Activated CD4-positive, alpha-beta memory T cell treated with anti-CD3 and anti-CD28 coated beads for 36 hours (primary cell): Measurements from ENCODE around the gene KIF17. TPM values are rescaled to one million over a fixed set of nuclear protein-coding genes. Genes with fewer than 3 reads are reported as not detected.

ENCODE experiments used
- CTCF ChIA-PET: fragments of 350-600 bp; sonication (Branson Sonifier 250); formaldehyde crosslinking; loops from one replicate; lab custom pipeline; 2021; ENCODE audit warnings: antibody characterized with exemption, inconsistent platforms; lab: Charles Lee
- POLR2A ChIA-PET: fragments of 350-600 bp; sonication (Branson Sonifier 250); formaldehyde crosslinking; loops from one replicate; lab custom pipeline; 2021; ENCODE audit warnings: antibody characterized with exemption; lab: Charles Lee
- DNase-seq: peaks from one replicate; pipeline ENCODE4 v3.0.0-alpha.2; 2020
- H3K27ac Mint-ChIP-seq: one replicate; pipeline ENCODE4 v1.8.0; 2021; ENCODE audit warnings: mixed read lengths
- H3K27me3 Mint-ChIP-seq: one replicate; pipeline ENCODE4 v1.8.0; 2021; ENCODE audit warnings: mixed read lengths
- H3K36me3 Mint-ChIP-seq: one replicate; pipeline ENCODE4 v1.8.0; 2021; ENCODE audit warnings: mixed read lengths
- H3K4me1 Mint-ChIP-seq: one replicate; pipeline ENCODE4 v1.8.0; 2021; ENCODE audit warnings: low read depth, mixed read lengths
- H3K4me3 Mint-ChIP-seq: one replicate; pipeline ENCODE4 v1.8.0; 2021; ENCODE audit warnings: mild to moderate bottlenecking, mixed read lengths
- H3K9me3 Mint-ChIP-seq: one replicate; pipeline ENCODE4 v1.8.0; 2021; ENCODE audit warnings: mixed read lengths
- intact Hi-C: fragments of 100-400 bp; cut with micrococcal nuclease; formaldehyde crosslinking; loops from one replicate; pipeline ENCODE4 v1.15.1; 2023
- total RNA-seq, 2 experiments: library from RNA; stranded (reverse); gene quantifications; one replicate each; pipeline ENCODE4 v1.2.3, GENCODE V29; 2021

Gene KIF17
- total RNA-seq, 2 experiments from 2014 or later = not detected

DNA sequence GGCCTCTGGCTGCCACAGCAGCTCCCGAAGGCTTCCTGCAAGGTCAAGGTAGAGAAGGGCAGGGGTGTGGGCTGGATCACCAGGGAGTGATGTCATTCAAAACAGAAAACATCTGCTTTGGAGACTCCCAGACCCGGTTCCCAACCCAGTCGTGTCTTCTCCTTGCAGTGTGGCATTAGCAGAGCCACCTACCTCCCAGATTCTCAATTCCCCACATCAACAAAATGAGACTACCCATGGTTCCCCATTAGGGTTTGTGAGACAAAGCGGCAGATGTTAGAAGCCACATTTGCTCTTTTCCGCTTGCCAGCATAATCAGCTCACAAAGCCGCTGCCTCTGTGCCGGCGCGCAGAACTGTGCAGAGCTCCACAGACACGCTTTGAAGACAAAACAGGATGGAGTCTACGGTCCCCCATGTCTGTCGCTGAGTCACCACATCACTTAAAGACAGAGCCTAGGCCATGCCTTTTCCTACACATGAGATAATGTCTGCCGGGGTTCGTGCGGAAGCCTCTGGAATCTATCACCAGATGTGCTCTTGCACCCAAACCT is 12.5 kb downstream of the KIF17 start:
- no peaks in the 10 kb centered on the region for H3K9me3 Mint-ChIP-seq
- intact Hi-C loops = no loop called here
- ChIA-PET CTCF (no interaction called here), POLR2A (no interaction called here)
- no peak overlapping the region for H3K27ac Mint-ChIP-seq
- H3K36me3 Mint-ChIP-seq = no peaks in the 10 kb centered on the region
- no peaks in the 10 kb centered on the region for H3K4me1 Mint-ChIP-seq
- DNase-seq = no peak
- H3K27me3 Mint-ChIP-seq = no peaks in the 10 kb centered on the region
- no peak overlapping the region for H3K4me3 Mint-ChIP-seq

DNA sequence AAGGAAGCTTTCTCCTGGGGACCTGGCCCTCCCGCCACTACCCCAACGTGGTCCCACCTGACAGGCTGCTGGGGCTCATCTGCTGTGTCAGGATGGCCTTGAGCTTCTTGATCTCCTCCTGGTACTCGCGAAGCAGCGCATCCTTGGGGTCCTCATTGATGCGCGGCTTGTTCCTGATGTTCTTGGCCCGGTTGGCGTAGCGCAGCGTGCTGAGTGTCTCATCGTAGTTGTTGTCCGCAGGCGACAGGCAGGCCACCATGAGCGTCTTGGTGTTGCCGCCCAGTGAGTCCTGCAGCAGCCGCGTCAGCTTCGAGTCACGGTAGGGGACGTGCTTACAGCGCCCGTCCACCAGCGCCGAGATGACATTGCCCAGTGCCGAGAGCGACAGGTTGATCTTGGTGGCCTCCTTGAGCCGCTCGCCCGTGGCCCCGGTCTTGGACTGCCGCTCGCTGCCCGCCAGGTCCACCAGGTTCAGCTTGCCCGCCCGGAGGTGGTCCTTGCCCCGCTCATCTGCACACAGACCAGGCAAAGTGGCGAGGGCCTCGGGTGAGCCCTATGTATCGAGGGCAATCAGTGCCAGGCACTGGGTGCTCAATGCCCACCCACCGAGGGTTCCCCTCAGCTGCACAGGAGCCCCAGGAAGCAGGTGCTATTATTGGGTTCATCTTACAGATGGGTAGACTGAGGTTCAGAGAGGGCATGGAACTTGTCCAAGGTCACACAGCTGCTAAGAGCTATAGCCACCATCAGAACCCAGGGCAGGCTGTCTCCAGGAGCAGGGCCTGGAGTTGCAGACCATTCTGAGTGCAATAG is 13.2 kb downstream of the KIF17 start:
- DNase-seq = no peak
- CTCF ChIA-PET = no interaction called here
- Mint-ChIP-seq H3K36me3 (no peaks in the 10 kb centered on the region), H3K4me3 (no peak overlapping the region), H3K4me1 (no peaks in the 10 kb centered on the region), H3K27ac (no peak overlapping the region), H3K9me3 (no peaks in the 10 kb centered on the region), H3K27me3 (no peaks in the 10 kb centered on the region)
- intact Hi-C loops = no loop called here
- POLR2A ChIA-PET = no interaction called here

DNA sequence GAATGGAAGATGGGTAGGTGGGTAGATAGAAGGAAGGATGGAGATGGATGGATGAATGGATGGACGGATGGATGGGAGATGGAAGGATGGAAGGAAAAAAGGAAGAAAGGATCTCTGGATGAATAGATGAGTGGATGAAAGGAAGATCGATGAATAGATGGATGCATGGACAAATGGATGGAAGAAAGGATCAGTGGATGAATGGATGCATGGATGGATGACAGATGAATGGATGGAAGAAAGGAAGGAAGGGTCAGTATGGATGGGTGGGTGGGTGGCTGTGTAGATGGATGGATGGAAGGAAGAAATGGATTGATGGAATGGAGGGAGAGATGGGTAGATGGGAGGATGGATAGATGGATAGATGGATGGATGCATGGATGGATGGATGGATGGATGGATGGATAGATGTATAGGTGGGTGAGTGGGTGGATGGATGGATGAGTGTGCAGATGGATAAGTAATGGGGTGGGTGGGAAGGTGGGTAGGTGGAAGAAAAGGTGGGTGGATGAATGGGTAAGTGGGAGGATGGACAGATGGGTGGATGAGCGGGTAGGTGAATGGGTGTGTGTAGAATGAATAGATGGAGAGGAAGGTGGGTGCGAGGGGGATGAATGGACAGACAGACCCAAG is 14.6 kb downstream of the KIF17 start:
- H3K27me3 Mint-ChIP-seq = no peaks in the 10 kb centered on the region
- no peak for DNase-seq
- ChIA-PET CTCF (no interaction called here), POLR2A (no interaction called here)
- H3K4me3 Mint-ChIP-seq = no peak overlapping the region
- H3K9me3 Mint-ChIP-seq = no peaks in the 10 kb centered on the region
- intact Hi-C loops = no loop called here
- no peak overlapping the region for H3K27ac Mint-ChIP-seq
- H3K36me3 Mint-ChIP-seq = no peaks in the 10 kb centered on the region
- no peaks in the 10 kb centered on the region for H3K4me1 Mint-ChIP-seq

DNA sequence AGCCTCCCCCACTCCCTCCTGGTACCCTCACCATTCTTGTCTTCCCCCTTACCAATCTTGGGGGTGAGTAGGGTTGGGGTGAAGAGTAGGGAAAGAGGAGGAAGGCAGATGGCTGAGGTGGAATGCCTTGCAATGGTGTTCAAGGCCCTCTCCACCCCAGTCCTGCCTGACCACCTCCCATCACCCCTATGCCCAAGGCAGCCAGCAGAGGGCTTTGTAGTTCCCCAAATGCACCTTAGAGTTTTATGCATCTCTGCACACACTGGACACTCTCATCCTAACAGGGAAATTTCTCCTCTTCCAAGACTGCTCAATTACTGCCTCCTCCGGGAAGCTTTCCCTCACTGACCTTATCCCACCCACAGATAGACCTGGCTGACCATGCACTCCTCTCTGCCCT is 15.4 kb downstream of the KIF17 start:
- no peaks in the 10 kb centered on the region for H3K4me1 Mint-ChIP-seq
- H3K27ac Mint-ChIP-seq = no peak overlapping the region
- H3K27me3 Mint-ChIP-seq = no peaks in the 10 kb centered on the region
- POLR2A ChIA-PET = no interaction called here
- DNase-seq = no peak
- H3K9me3 Mint-ChIP-seq = no peaks in the 10 kb centered on the region
- H3K36me3 Mint-ChIP-seq = no peaks in the 10 kb centered on the region
- H3K4me3 Mint-ChIP-seq = no peak overlapping the region
- intact Hi-C loops = no loop called here
- CTCF ChIA-PET = no interaction called here

DNA sequence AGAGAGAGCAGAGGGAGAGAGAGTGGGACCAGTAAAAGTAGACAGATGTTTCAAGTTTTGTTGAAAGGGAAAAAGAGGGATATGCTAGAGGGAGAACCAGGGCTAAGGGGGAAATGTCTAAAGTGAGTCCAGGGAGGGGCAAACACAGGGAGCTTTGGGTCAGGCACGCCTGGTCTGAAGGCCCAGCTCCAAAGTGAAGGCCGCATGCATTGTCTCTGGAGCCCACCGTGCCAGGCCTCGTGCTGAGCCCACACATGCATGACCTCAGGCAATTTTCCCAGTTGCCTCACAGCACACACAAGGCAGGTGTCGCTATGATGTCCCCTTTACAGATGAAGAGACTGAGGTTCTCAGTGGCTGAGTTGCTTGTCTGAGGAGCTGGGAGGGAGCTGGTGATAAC is 16.0 kb downstream of the KIF17 start:
- intact Hi-C loops = no loop called here
- H3K4me1 Mint-ChIP-seq = peaks cover 2% of the 10 kb centered on the region
- CTCF ChIA-PET = no interaction called here
- H3K27ac Mint-ChIP-seq = no peak overlapping the region
- no peaks in the 10 kb centered on the region for H3K36me3 Mint-ChIP-seq
- no peaks in the 10 kb centered on the region for H3K9me3 Mint-ChIP-seq
- no peaks in the 10 kb centered on the region for H3K27me3 Mint-ChIP-seq
- no peak overlapping the region for H3K4me3 Mint-ChIP-seq
- POLR2A ChIA-PET = no interaction called here
- no peak for DNase-seq

DNA sequence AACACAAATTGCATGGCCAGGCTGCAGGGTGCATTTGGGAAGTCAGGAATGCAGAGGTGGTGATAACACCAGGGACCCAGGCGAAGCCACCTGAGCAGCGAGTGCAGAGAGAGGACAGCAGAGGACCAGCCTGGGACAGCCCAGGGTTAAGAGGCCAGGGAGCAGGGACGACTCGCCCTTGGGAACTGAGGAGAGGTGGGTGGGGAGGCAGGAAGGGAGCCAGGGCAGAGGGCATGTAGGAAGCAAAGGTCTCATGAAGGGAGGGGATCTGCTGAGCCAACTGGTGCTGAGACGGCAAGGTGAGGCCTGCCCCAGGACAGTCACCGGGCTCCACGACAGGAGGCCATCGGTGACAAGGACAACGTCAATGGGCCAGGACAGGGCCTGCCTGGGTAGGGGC is 16.4 kb downstream of the KIF17 start:
- no peaks in the 10 kb centered on the region for H3K36me3 Mint-ChIP-seq
- no peak overlapping the region for H3K27ac Mint-ChIP-seq
- no peak for DNase-seq
- no peaks in the 10 kb centered on the region for H3K9me3 Mint-ChIP-seq
- H3K4me3 Mint-ChIP-seq = no peak overlapping the region
- no peaks in the 10 kb centered on the region for H3K27me3 Mint-ChIP-seq
- ChIA-PET POLR2A (no interaction called here), CTCF (no interaction called here)
- intact Hi-C loops = no loop called here
- peaks cover 2% of the 10 kb centered on the region for H3K4me1 Mint-ChIP-seq

DNA sequence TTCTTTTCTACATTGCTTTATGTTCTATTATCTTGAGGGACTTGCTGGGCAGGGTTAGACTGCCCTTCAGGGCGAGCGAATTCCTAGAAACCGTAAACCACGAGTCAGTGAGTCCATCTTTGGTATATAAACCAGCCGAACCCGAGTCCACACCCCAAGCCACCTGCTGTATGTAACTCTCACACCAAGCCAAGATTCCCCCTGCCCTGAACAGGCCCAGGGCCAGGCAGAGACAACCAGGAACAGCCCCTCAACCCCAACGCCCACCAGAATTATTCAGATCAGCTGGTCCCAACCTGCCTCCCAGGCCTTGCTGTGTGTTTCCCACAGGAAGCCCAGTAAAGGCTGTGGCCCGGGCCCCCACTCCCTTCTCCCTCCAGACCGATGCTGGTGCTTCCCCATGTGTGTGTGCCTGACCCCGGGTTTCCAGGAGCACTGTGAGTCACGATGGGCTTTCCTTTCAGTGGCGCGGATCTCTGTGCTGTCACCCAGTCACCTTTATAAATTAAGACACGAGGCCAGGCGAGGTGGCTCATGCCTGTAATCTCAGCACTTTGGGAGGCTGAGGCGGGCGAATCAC is 17.1 kb downstream of the KIF17 start:
- intact Hi-C loops = no loop called here
- Mint-ChIP-seq H3K4me1 (peaks cover 6% of the 10 kb centered on the region), H3K4me3 (no peak overlapping the region), H3K9me3 (no peaks in the 10 kb centered on the region), H3K27me3 (peaks cover 2% of the 10 kb centered on the region), H3K36me3 (no peaks in the 10 kb centered on the region), H3K27ac (no peak overlapping the region)
- no peak for DNase-seq
- POLR2A ChIA-PET = no interaction called here
- CTCF ChIA-PET = interaction anchor here (1.3 kb wide), 1 partner anchor 495 kb away, joined by 5 read pairs; no protein-coding TSS in a partner anchor

DNA sequence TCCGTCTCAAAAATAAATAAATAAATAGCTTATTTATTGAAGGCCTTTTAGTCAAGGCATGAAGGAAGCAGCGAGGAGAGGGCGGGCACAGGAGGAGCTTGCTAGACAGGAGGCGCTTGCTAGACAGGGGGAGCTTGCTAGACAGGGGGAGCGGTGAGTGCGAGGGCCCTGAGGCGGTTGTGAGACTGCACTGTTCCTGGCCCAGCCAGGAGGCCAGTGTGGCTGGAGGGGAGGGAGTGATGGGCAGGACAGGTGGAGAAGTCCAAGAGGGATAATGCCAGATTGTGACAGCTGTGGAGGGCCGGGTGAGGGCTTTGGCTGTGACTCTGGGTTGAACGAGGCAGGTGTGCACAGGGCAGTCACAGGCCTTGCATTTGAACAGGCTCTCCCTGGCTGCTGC is 18.2 kb downstream of the KIF17 start:
- no peak overlapping the region for H3K4me3 Mint-ChIP-seq
- peaks cover 6% of the 10 kb centered on the region for H3K4me1 Mint-ChIP-seq
- peaks cover 6% of the 10 kb centered on the region for H3K27me3 Mint-ChIP-seq
- intact Hi-C loops = no loop called here
- POLR2A ChIA-PET = no interaction called here
- CTCF ChIA-PET = interaction anchor here (0.5 to 5.2 kb wide), 4 partner anchors 35 to 495 kb away, joined by 3 to 129 read pairs (median 4); no protein-coding TSS in a partner anchor
- H3K27ac Mint-ChIP-seq = no peak overlapping the region
- H3K36me3 Mint-ChIP-seq = no peaks in the 10 kb centered on the region
- no peak for DNase-seq
- H3K9me3 Mint-ChIP-seq = no peaks in the 10 kb centered on the region

DNA sequence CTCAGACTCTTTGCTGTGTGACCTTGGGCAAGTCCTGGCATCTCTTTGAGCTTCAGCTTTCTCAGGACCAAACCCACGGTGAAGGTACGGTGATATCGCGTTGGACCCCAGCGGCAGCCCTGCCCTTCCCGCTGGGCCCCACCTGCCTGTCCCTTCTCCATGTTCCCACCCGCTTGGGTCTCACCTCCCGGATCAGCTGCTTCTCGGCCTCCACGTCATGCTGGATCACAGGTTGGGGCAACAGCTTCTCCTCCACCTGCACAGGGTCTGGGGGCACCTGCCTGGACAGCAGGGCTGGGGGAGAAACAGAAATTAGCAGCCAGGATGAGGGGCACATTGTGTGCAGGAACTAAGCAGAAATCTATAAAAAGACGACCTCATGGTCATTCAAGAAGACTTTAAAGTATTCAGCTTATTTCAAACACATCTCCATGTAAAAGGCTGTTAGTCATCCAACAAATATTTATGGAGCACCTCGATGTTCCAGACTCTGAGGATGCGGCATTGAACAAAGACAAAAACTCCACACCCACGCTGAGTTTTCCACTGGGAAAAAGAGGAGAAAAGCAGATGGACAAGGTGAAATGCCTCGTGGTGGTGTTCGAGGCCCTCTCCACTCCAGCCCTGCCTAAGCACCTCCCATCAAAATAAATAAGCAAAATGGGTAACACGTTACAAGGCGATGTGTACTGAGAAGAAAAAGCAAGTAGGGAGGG is 19.5 kb downstream of the KIF17 start:
- Mint-ChIP-seq H3K27me3 (peaks cover 6% of the 10 kb centered on the region), H3K4me3 (no peak overlapping the region), H3K27ac (no peak overlapping the region), H3K4me1 (peaks cover 6% of the 10 kb centered on the region), H3K36me3 (no peaks in the 10 kb centered on the region), H3K9me3 (no peaks in the 10 kb centered on the region)
- intact Hi-C loops = no loop called here
- ChIA-PET CTCF (interaction anchor here (0.6 to 5.2 kb wide), 5 partner anchors 31 to 1184 kb away, joined by 3 to 129 read pairs (median 3); partner anchors contain the start of gene SH2D5), POLR2A (no interaction called here)
- DNase-seq = no peak

DNA sequence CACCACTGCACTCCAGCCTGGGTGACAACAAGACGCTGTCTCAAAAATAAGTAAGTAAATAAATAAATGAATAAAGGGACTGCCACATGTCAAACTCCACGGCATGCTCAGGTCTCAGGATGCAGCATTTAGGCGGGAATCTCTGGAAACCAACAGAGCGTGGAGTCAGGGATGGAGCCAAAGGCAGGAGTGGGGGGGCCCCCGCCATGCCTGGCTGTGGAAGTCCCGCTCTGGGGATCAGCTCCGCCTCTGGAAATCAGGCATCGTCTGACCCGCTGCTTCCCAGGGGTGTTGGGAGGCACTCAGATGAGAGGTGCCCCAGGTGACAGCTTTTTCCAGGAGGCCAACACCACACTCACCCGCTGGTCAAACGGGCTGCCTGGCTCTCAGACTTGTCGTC is 20.2 kb downstream of the KIF17 start:
- Mint-ChIP-seq H3K4me1 (peaks cover 6% of the 10 kb centered on the region), H3K27ac (no peak overlapping the region), H3K9me3 (no peaks in the 10 kb centered on the region), H3K36me3 (no peaks in the 10 kb centered on the region), H3K4me3 (no peak overlapping the region), H3K27me3 (peaks cover 6% of the 10 kb centered on the region)
- ChIA-PET CTCF (interaction anchor here (0.9 to 5.2 kb wide), 22 partner anchors 10 to 520 kb away, joined by 3 to 129 read pairs (median 6); partner anchors contain the start of genes DDOST, KIF17 and SH2D5), POLR2A (no interaction called here)
- no peak for DNase-seq
- intact Hi-C loops = loop anchor here (2.0 kb wide), 1 partner anchor 35 kb away; the partner anchor contains the start of gene SH2D5

DNA sequence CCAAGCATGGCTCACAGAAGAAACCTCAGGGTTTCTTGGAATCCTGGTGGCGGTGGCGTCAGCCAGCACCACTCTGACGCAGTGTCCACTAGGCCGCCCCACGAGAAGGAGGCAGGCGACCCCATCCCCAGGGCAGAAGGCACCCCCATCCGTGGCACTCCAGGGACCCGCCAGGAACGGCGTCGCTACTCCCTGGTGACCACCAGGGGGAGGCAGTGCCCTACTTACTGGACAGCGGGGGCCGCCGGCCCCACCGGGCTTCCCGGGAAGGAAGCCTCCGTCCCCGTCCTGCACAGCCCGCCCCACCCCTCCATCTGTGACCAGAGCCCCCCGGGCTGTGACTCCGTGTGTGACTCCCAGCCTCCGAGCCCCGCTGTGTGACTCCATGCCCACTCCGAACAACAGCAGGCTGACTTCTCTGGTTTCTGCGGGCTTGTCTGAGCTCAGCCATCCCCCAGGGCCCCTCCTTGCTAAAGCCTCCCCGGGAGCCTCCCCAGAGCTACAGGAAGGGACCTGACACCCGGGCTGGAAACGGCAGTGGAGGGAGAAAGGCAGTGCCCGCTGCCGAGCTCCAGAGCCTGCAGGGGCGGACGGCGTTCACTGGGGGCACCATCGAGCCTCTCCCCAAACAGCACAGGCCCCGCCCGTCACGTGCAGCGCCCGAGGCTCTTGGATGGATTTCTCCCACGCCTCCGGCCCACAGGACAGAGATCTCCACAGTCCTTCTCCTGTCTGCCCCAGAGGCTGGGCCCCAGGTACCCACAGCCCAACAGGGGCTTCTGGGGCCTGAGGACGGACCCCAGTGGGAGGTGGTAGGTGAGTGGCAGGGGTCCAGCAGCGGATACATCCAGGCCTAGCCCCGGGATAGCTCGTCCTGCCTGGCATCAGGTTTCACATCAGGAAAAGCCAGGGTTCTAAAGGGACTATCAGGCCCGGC is 21.1 kb downstream of the KIF17 start:
- Mint-ChIP-seq H3K36me3 (no peaks in the 10 kb centered on the region), H3K4me3 (peak overlapping the region; percentile 77), H3K27me3 (peaks cover 6% of the 10 kb centered on the region), H3K9me3 (no peaks in the 10 kb centered on the region), H3K4me1 (peaks cover 6% of the 10 kb centered on the region), H3K27ac (no peak overlapping the region)
- intact Hi-C loops = loop anchor here (1.0 to 2.0 kb wide), 2 partner anchors 36 to 499 kb away; partner anchors contain the start of gene SH2D5
- ChIA-PET POLR2A (no interaction called here), CTCF (interaction anchor here (0.7 to 5.2 kb wide), 55 partner anchors 9 to 556 kb away, joined by 3 to 129 read pairs (median 4); partner anchors contain the start of genes DDOST, KIF17 and SH2D5)
- peak; percentile 85 for DNase-seq
